ENCODE results near the gene MAB21L4. TPM values are rescaled to one million over a fixed set of nuclear protein-coding genes. Genes with fewer than 3 reads are reported as not detected.

MAB21L4 gene
- total and polyA plus RNA-seq, 2 of the 8 experiments (the other 6 are each of a cell fraction or from before 2014, with no cell fraction given), result 0.11 TPM; not detected in 1

- TF ChIP-seq TBP (IDR thresholded peaks at IDR 0.05; ENCODE audit: low read depth, low read length), result no peak
- TF ChIP-seq TAF7 (optimal IDR thresholded peaks at IDR 0.05; ENCODE audit: borderline replicate concordance, low read depth, low read length), result no peak
- no peak for TF ChIP-seq POLR2A (IDR thresholded peaks at IDR 0.05; ENCODE audit: control extremely low read depth in 1 of 2, low read depth in 2 of 2, low read length in 2 of 2)
- TF ChIP-seq KDM4A (IDR thresholded peaks at IDR 0.05; ENCODE audit: low read depth, low read length, severe bottlenecking), result no peak
These were observed 34.4 kb downstream of the MAB21L4 start (continued) for GRCh38 chr2:240861547-240861946.

Measured in H1 (cell line).